ENCODE results near the gene MORN4. TPM values are rescaled to one million over a fixed set of nuclear protein-coding genes. Genes with fewer than 3 reads are reported as not detected.

MORN4 gene
- total RNA-seq, 1 donor from 2014 or later = 2.3 TPM

DNA sequence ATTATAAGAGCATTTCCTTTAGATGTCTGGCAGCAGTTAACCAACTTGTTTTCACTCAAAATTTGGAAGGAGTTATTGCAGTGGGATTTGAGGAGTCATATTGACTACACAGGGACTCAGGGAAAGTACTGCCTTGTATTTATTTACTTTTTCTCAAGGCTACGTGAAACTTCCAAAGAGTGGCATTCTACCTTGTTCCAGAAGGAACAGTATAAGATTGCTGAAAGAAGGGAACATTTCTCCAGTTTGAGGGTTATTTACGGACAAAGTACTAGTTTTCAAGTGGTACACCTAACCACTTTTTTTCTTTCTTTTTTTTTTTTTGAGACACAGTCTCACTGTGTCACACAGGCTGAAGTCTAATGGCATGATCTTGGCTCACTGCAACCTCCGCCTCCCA is 5.1 kb downstream of the MORN4 start:
- Histone ChIP-seq H3K27ac (peak overlapping the region; percentile 17 to 26), H3K4me3 (no peak overlapping the region), H3K9me3 (no peaks in the 10 kb centered on the region), H3K36me3 (no peaks in the 10 kb centered on the region), H3K4me1 (no peaks in the 10 kb centered on the region), H3K27me3 (no peaks in the 10 kb centered on the region)
- no peak for DNase-seq (ENCODE audit: low spot score in 2 of 2)
- intact Hi-C loops (cut with DNase I) = no loop called here
- TF ChIP-seq CTCF (IDR thresholded peaks at IDR 0.05) = no peak

GRCh38 chr10:97627731-97628130 is 5.6 kb downstream of the MORN4 start:
- H3K9me3 ChIP-seq = no peaks in the 10 kb centered on the region
- DNase-seq (ENCODE audit: low spot score in 2 of 2) = no peak
- H3K4me3 ChIP-seq = no peak overlapping the region
- no peaks in the 10 kb centered on the region for H3K4me1 ChIP-seq
- no peaks in the 10 kb centered on the region for H3K36me3 ChIP-seq
- H3K27me3 ChIP-seq = no peaks in the 10 kb centered on the region
- no peak for TF ChIP-seq CTCF (IDR thresholded peaks at IDR 0.05)
- peak overlapping the region in 1 of 2 donors; percentile 26 for H3K27ac ChIP-seq
- intact Hi-C loops (cut with DNase I) = no loop called here

DNA sequence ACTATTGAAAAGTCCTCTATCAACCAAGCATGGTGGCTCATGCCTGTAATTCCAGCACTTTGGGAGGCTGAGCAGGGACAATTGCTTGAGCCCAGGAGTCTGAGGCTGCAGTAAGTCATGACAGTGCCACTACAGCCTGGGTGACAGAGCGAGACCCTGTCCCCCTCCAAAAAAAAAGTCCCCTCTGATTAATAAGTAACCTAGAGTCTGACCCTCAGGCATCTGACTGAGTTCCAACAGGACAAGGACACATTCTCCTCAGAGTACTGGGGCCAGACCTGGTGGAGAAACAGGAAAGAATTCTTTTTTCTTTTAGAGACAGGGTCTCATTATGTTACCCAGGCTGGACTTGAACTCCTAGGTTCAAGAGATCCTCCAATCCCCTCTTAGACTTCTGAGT is 10.0 kb downstream of the MORN4 start:
- Histone ChIP-seq H3K27ac (no peak overlapping the region), H3K27me3 (no peaks in the 10 kb centered on the region), H3K9me3 (no peaks in the 10 kb centered on the region), H3K4me1 (no peaks in the 10 kb centered on the region), H3K4me3 (no peak overlapping the region), H3K36me3 (no peaks in the 10 kb centered on the region)
- intact Hi-C loops (cut with DNase I) = no loop called here
- no peak for TF ChIP-seq CTCF (IDR thresholded peaks at IDR 0.05)
- DNase-seq (ENCODE audit: low spot score in 2 of 2) = no peak

GRCh38 chr10:97618733-97619132 is 14.6 kb downstream of the MORN4 start:
- no peaks in the 10 kb centered on the region for H3K4me1 ChIP-seq
- no peak for TF ChIP-seq CTCF (IDR thresholded peaks at IDR 0.05)
- H3K36me3 ChIP-seq = no peaks in the 10 kb centered on the region
- H3K27me3 ChIP-seq = no peaks in the 10 kb centered on the region
- intact Hi-C loops (cut with DNase I) = no loop called here
- no peak overlapping the region for H3K4me3 ChIP-seq
- H3K9me3 ChIP-seq = no peaks in the 10 kb centered on the region
- no peak overlapping the region for H3K27ac ChIP-seq
- no peak for DNase-seq (ENCODE audit: low spot score in 2 of 2)

DNA sequence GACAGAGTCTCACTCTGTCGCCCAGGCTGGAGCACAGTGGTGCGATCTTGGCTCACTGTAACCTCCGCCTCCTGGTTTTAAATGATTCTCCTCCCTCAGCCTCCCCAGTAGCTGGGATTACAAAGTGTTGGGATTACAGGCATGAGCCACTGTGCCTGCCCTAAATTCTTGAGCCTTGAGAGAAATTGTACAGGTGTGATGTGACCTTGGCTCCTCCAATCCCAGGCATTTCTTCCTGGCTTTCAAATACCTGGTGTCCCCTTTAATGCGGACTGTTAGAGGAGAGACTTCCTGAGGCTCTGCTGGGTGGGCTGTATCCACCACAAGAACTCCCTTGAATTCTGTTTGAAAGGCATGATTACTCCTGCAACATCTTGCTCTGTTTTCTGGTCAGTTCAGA is 15.0 kb downstream of the MORN4 start:
- TF ChIP-seq CTCF (IDR thresholded peaks at IDR 0.05) = no peak
- H3K27me3 ChIP-seq = no peaks in the 10 kb centered on the region
- no peak overlapping the region for H3K27ac ChIP-seq
- H3K4me1 ChIP-seq = no peaks in the 10 kb centered on the region
- intact Hi-C loops (cut with DNase I) = no loop called here
- no peaks in the 10 kb centered on the region for H3K36me3 ChIP-seq
- DNase-seq (ENCODE audit: low spot score in 2 of 2) = no peak
- H3K9me3 ChIP-seq = no peaks in the 10 kb centered on the region
- H3K4me3 ChIP-seq = no peak overlapping the region

- H3K27ac ChIP-seq = peak overlapping the region in 1 of 2 donors; percentile 44
- DNase-seq (ENCODE audit: low spot score in 2 of 2) = no peak
- TF ChIP-seq CTCF (IDR thresholded peaks at IDR 0.05) = peak; percentile 41 to 75 (median 62)
- H3K4me1 ChIP-seq = peaks cover 0 to 24% of the 10 kb centered on the region in 2 donors
- intact Hi-C loops (cut with DNase I) = loop anchor here (1.0 to 2.0 kb wide), 2 partner anchors 40 to 150 kb away; partner anchors contain the start of gene ANKRD2
- H3K4me3 ChIP-seq = no peak overlapping the region
- H3K27me3 ChIP-seq = no peaks in the 10 kb centered on the region
- H3K9me3 ChIP-seq = no peaks in the 10 kb centered on the region
- H3K36me3 ChIP-seq = no peaks in the 10 kb centered on the region
Observed at GRCh38 chr10:97612386-97612785, 20.9 kb downstream of the MORN4 start.
